ENCODE measurements around the gene SCGB1A1. TPM values are rescaled to one million over a fixed set of nuclear protein-coding genes. Genes with fewer than 3 reads are reported as not detected.

SCGB1A1 gene
- total RNA-seq, 3 donors from 2014 or later, result not detected

GRCh38 chr11:62390722-62391121 is 28.1 kb upstream of the SCGB1A1 start:
- intact Hi-C loops (cut with DNase I, micrococcal nuclease), result loop anchor here (10.0 kb wide), 2 partner anchors 154 to 304 kb away; partner anchors contain the start of gene AHNAK (in 1 of the 2)
- TF ChIP-seq CTCF (IDR thresholded peaks at IDR 0.05), result no peak
- no peak overlapping the region for H3K4me3 ChIP-seq
- DNase-seq, result no peak
- no peaks in the 10 kb centered on the region for H3K9me3 ChIP-seq
- ATAC-seq, result no peak
- peaks cover 8% of the 10 kb centered on the region for H3K4me1 ChIP-seq (ENCODE audit: low read depth)
- H3K36me3 ChIP-seq (ENCODE audit: low read depth), result no peaks in the 10 kb centered on the region

- TF ChIP-seq CTCF (IDR thresholded peaks at IDR 0.05), result no peak
- Histone ChIP-seq H3K4me1 (ENCODE audit: low read depth) (peaks cover 8% of the 10 kb centered on the region), H3K9me3 (no peaks in the 10 kb centered on the region), H3K36me3 (ENCODE audit: low read depth) (no peaks in the 10 kb centered on the region), H3K4me3 (no peak overlapping the region)
- ATAC-seq, result no peak
- intact Hi-C loops (cut with DNase I, micrococcal nuclease), result loop anchor here (10.0 kb wide), 2 partner anchors 153 to 303 kb away; partner anchors contain the start of gene AHNAK (in 1 of the 2)
- DNase-seq, result peak in 1 of 3 donors; percentile 13
Measured at GRCh38 chr11:62391642-62392425, 27.0 kb upstream of the SCGB1A1 start.

GRCh38 chr11:62392506-62392905 is 26.3 kb upstream of the SCGB1A1 start:
- intact Hi-C loops (cut with DNase I, micrococcal nuclease), result loop anchor here (10.0 kb wide), 2 partner anchors 152 to 302 kb away; partner anchors contain the start of gene AHNAK (in 1 of the 2)
- Histone ChIP-seq H3K4me1 (ENCODE audit: low read depth) (peaks cover 8% of the 10 kb centered on the region), H3K36me3 (ENCODE audit: low read depth) (no peaks in the 10 kb centered on the region), H3K4me3 (no peak overlapping the region), H3K9me3 (no peaks in the 10 kb centered on the region)
- no peak for ATAC-seq
- DNase-seq, result no peak
- no peak for TF ChIP-seq CTCF (IDR thresholded peaks at IDR 0.05)

GRCh38 chr11:62393061-62393611 is 25.7 kb upstream of the SCGB1A1 start:
- no peak for TF ChIP-seq CTCF (IDR thresholded peaks at IDR 0.05)
- Histone ChIP-seq H3K9me3 (no peaks in the 10 kb centered on the region), H3K36me3 (ENCODE audit: low read depth) (no peaks in the 10 kb centered on the region), H3K4me1 (ENCODE audit: low read depth) (peaks cover 8% of the 10 kb centered on the region), H3K4me3 (no peak overlapping the region)
- DNase-seq, result peak in 1 of 3 donors; percentile 26
- intact Hi-C loops (cut with DNase I, micrococcal nuclease), result loop anchor here (10.0 kb wide), 2 partner anchors 152 to 302 kb away; partner anchors contain the start of gene AHNAK (in 1 of the 2)
- ATAC-seq, result peak; percentile 35

- TF ChIP-seq CTCF (IDR thresholded peaks at IDR 0.05), result no peak
- no peak overlapping the region for H3K4me3 ChIP-seq
- intact Hi-C loops (cut with DNase I, micrococcal nuclease), result loop anchor here (10.0 kb wide), 2 partner anchors 151 to 301 kb away; partner anchors contain the start of gene AHNAK (in 1 of the 2)
- no peaks in the 10 kb centered on the region for H3K9me3 ChIP-seq
- peaks cover 8% of the 10 kb centered on the region for H3K4me1 ChIP-seq (ENCODE audit: low read depth)
- no peak for ATAC-seq
- DNase-seq, result no peak
- H3K36me3 ChIP-seq (ENCODE audit: low read depth), result no peaks in the 10 kb centered on the region
Measured at GRCh38 chr11:62393735-62394134, 25.1 kb upstream of the SCGB1A1 start.
